Fibroblast of skin of right quadriceps (primary cell): ENCODE measurements around the gene SNX8.
A peak's percentile ranks its signal among the peaks of the same experiment; 100 is the strongest.
"Not testable (repeated sequence)": the region's sequence is repeated elsewhere in the genome, so short reads cannot be mapped to it uniquely, and the experiment has no call there.

Source experiments
- DNase-seq: peaks from one replicate; pipeline ENCODE4 v3.0.0-alpha.2; 2013

Gene SNX8

DNA sequence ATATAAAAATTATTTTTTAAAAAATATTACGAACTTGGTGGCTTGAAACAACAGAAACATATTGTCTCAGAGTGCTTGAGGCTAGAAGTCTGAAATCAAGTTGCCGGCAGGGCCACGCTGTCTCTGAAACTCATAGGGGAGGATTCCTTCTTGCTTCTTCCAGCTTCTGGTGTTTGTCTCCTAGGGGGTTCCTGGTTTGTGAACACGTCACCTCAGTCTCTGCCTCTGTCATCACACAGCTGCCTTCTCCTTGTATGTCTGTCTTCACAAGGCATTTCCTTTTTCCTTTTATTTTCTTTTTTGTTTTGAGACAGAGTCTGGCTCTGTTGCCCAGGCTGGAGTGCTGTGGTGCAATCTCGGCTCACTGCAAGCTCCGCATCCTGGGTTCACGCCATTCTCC lies 12.7 kb upstream of the SNX8 start:
- no peak for DNase-seq

DNA sequence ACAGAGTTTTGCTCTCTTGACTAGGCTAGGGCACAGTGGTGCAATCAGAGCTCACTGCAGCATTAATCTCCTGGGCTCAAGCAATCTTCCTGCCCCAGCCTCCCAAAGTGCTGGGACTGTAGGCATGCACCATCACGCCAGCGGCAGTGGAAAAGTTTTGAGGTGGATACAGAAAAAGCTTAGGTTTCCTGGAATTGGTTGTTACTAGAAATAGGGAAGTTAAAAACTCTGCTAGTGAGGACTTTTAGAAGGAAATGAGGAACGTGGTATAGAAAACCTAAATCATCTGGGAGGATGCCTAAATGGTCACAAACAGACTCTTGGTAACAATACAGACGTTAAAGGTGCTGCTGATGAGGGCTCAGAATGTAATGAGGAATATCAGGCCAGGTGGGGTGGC lies 10.9 kb upstream of the SNX8 start:
- no peak for DNase-seq

DNA sequence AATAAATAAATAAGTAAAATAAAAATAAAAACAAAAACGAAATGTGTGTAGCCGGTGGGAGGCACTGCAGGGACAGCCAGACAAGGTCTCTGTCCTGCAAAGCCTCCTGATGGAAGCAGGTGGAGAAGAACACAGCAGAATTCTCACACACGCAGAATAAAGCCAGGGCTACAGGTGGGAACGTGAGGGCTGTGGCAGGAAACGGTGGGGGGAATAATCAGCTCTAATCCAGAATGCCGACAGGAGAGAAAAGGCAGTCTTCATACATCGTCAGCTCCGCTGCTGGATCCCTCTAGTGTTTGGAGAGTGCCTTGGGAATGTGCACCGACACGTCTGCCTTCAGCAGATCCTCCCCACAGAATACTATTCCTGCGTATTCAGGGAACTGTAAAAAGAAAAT lies 6.8 kb upstream of the SNX8 start:
- DNase-seq = no peak

DNA sequence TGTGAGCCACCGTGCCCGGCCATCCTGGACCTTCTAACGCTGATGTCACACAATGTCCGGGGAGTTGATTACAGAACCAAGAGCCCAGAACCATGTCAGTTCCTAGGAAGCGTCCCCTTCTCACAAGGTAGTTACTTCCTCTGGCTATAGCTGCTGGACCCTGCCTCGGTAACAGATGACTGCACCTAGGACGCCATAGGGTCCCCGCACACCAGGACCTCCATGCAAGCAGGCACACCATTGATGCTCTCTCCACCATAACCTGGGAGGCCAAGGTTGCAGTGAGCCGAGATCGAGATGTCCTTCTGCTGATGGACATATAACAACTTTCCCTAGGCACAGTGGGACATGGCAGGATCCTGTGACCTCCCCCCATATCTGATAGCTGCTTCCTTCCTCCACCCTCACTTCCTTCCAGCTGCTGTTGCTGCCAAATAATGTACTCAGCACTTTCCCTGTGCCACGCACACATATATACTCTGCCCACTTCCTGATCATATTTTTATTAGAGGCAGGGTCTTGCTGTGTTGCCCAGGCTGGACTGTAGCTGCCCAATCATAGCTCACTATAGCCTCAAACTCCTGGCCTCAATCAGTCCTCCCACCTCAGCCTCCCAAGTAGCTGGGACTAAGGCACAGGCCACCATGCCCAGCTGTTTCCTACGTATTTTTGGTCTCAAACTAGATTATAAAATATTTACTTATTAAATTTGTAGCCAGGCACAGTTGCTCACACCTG lies 3.5 kb upstream of the SNX8 start:
- DNase-seq = no peak

DNA sequence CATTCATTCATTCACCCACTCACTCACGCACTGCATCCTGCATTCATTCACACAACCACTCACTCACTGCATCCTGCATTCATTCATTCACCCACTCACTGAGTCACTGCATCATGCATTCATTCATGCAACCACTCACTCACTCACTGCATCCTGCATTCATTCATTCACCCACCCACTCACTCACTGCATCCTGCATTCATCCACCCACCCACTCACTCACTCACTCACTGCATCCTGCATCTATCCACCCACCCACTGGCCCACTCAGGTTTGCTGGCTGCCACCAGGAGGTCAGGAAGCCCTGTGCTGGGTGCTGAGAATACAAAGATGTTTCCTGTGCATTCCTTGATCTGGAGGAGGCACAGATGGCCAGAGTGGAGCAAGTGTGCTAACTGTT lies 2.3 kb upstream of the SNX8 start:
- no peak for DNase-seq

DNA sequence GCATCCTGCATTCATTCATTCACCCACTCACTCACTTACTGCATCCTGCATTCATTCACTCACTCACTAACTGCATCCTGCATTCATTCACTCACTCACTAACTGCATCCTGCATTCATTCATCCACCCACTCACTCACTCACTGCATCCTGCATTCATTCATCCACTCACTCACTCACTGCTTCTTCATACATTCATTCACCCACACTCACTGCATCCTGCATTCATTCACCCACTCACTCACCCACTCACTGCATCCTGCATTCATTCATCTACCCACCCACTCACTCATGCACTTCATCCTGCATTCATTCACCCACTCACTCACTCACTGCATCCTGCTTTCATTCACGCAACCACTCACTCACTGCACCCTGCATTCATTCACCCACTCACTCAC lies 1.5 kb upstream of the SNX8 start:
- DNase-seq = no peak

DNA sequence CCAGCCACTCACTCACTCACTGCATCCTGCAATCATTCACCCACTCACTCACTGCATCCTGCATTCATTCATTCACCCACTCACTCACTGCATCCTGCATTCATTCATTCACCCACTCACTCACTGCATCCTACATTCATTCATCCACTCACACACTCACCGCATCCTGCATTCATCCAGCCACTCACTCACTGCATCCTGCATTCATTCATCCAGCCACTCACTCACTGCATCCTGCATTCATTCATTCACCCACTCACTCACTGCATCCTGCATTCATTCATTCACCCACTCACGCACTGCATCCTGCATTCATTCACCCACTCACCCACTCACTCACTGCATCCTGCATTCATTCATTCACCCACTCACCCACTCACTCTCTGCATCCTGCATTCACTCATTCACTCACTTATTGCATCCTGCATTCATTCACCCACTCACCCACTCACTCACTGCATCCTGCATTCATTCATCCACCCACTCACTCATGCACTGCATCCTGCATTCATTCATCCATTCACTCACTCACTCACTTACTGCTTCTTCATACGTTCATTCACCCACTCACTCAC lies 802 bp upstream of the SNX8 start:
- DNase-seq = not testable (repeated sequence)

DNA sequence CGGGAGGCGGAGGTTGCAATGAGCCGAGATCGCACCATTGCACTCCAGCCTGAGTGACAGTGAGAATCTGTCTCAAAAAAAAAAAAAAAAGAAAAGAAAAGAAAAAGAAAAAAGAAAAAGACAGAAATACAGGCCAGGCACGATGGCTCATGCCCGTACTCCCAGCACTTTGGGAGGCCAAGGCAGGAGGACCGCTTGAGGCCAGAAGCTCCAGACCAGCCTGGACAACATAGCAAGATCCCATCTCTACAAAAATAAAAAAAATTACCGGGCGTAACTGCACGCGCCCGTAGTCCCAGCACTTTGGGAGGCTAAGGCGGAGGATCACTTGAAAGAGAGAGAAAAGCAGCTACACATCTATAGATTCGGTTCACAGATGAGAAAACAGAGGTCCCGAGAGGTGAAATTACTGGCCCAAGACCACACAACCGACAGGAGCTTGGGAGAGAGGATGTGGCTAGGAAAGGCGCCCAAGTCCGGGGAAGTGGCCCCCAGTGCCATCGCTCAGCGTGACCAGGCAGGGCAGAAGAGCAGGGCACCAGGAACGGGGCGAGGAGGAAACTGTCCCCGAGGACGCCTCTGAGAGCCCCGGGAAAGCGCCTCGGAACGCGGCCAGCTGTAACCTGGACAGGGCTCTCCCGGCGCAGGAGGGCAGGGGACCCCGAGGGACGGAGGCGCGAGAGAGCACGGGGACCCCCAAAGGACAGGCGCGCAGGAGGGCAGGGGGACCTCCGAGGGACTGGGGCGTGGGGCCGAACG lies 612 bp downstream of the SNX8 start:
- DNase-seq = no peak

DNA sequence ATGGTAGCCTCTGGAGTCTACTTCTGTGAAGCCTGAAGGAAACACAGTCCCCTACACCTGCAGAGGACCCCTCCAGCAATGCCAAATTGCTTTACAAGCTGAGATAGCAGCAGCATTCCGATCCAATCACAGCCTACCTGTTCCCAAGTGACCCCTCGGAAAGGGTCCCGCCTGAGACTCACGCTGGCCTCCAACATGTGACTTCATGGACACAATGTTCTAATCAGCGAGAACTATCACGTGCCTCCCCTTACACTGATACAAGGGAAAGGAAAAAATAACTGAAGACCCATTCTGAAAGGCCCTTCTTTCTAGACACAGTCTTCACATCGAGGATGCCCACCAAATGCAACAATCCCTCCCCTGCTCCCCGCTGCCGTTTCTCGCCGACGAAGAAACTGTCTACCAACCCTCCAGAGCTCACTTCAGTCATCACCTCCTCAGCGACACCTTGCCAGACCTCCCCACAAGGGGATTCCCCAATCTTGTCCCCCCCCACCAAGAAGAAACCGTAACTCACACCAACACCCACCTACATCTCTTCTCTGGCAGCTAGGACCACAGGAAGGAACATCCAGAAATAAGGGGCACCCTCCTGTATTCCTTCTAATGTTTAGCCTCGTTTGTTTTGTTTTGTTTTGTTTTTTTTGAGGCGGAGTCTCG lies 1.8 kb downstream of the SNX8 start:
- no peak for DNase-seq

DNA sequence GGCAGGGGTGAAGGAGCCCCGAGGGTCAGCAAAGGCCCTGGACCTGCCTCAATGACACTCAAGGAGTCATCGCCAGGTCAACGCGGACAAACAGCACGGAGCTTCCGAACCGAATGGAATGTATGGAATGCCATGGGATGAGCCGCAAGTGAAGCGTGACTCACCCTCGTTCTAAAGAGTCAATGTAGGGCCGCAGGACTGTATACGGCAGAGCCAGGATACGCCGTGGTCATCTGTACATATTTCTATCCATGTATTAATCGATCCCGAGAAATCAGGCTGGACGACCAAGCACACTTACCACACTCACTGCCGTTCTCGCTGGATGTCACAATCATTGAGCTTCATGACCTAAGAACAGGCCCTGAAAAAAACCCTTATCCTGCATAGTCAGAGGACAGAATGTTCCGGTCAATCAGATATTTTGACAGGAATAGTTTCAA lies 4.3 kb downstream of the SNX8 start:
- DNase-seq = peak; percentile 75

DNA sequence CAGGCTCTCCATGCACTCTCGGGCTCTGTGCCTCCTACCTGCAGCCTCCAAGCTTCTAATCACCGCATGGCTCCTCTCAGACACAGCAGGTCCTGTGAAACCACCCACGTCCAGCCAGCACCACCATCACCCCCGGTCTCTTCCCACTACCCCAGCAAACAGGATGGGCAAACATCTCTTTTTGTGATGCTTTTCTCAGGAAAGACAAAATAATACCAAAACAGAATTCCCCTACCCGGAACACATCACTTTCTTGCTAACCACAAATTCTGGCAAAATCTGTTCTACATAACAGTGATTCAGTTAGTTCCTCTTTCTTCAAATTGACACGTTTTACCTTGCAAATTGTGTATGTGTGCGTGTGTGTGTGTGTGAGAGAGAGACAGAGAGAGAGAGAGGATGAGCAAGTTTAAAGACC lies 6.5 kb downstream of the SNX8 start:
- no peak for DNase-seq

DNA sequence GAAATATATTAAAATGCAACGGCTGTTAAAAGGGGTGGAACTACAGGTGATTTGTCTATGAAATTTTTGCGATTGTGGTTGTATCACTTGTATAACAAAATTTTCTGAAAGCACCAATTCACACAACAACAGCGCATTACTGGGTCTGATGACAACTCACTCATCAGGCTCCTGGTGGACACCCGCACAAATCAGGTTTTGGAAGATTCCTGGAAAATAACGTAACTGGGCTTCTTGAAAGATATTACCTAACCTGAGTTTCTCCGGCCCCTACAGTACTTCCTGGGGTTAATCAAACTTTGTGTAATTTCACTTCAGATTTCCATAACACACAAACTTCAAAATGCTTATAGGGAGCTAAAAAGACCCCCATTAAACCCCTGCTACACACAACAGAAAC lies 7.6 kb downstream of the SNX8 start:
- DNase-seq = no peak

DNA sequence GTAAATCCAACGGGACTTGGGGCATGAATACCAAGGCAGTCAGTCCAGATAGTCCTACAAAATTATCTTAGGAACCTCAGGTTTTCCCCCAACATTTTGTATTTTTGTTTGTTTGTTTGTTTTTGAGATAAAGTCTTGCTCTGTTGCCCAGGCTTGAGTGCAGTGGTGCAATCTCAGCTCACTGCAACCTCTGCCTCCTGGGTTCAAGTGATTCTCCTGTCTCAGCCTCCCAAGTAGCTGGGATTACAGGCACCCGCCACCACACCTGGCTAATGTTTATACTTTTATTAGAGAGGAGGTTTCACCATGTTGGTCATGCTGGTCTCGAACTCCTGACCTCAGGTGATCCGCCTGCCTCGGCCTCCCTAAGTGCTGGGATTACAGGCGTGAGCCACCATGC lies 9.0 kb downstream of the SNX8 start:
- not testable (repeated sequence) for DNase-seq

DNA sequence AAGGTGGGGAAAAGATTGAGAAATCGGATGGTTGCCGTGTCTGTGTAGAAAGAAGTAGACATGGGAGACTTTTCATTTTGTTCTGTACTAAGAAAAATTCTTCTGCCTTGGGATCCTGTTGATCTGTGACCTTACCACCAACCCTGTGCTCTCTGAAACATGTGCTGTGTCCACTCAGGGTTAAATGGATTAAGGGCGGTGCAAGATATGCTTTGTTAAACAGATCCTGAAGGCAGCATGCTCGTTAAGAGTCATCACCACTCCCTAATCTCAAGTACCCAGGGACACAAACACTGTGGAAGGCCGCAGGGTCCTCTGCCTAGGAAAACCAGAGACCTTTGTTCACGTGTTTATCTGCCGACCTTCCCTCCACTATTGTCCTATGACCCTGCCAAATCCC lies 10.7 kb downstream of the SNX8 start:
- DNase-seq = not testable (repeated sequence)

DNA sequence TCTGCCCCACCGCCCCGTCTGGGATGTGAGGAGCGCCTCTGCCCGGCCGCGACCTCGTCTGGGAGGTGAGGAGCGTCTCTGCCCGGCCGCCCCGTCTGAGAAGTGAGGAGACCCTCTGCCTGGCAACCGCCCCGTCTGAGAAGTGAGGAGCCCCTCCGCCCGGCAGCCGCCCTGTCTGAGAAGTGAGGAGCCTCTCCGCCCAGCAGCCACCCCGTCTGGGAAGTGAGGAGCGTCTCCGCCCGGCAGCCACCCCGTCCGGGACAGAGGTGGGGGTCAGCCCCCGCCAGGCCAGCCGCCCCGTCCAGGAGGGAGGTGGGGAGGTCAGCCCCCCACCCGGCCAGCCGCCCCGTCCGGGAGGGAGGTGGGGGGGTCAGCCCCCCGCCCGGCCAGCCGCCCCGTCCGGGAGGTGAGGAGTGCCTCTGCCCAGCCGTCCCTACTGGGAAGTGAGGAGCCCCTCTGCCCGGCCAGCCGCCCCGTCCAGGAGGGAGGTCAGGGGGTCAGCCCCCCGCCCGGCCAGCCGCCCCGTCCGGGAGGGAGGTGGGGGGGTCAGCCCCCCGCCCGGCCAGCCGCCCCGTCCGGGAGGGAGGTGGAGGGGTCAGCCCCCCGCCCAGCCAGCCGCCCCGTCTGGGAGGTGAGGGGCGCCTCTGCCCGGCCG lies 11.4 kb downstream of the SNX8 start:
- not testable (repeated sequence) for DNase-seq

DNA sequence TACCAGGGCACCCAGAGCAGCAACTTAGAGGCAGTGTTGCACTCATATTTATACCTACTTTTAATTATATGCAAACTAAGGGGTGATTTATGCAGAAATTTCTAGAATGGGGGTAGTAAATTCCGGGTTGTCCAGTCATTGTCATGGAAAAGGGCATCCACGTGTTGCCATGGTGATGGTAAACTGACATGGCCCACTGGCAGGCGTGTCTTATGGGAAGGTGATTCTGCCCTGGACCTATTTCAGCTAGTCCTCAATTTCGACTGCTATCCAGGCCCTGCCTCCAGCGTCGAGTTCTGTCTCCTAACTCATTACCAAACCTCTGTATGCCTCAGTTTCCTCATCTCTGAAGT lies 12.8 kb downstream of the SNX8 start:
- peak; percentile 33 for DNase-seq

DNA sequence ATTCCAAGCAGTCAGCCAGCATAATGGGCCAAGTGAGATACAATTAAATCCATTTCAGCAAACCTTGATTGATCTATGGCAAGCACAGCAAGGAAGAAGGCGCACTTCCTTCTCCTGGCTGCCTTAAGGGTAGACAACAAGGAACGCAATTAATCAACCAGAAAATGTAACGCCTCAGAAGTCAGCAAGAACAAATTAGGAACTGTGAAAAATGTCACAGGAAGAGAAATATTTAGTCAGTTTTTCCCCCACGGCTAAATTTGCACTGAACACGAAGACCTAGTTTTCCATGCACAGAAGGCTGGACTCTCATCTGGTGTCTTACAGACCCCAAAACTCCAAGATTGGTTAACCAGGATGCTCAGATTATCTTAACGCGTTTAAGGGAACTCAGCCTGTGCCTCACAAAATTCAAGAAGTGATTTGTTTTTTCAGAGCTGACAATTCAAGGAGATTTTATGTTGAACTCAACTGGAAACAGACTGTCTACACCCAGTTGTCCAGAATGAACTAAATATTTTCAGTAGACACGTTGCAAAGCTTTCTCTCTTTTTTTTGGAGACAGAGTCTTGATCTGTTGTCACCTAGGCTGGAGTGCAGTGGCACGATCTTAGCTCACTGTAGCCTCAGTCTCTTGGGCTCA lies 14.2 kb downstream of the SNX8 start:
- no peak for DNase-seq

DNA sequence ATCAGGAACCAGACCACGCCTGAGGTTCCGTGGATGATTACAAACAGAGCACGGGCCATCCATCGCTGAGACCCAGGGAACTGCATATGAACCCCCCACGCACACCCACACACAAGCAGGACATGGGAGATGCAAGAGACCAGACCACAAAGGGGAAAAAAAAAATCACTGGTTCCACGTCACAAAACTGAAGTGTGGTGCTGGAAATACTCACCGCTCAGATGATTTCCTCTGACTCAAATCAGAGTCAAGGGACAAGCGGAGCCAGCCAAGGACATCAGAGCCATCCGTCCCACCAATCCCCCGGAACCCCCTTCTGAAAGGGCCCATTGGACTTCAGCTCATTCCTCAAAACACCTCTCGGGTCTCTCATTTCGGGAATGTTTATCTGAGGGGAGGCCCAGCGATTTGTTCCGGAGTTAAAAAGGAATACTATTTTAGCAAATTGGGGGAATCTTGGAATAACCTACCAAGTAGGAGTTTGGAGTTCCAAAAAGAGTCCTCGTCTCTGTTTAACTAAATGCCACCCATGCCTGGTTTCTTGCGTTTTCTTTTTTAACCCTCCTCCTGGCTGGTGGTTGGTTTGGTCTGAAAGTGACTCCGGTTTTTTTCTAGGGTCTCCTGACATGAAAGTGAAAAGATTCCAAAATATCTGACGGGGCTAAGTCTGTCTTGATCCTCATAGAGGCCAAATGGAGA lies 15.0 kb downstream of the SNX8 start:
- DNase-seq = peak; percentile 75

DNA sequence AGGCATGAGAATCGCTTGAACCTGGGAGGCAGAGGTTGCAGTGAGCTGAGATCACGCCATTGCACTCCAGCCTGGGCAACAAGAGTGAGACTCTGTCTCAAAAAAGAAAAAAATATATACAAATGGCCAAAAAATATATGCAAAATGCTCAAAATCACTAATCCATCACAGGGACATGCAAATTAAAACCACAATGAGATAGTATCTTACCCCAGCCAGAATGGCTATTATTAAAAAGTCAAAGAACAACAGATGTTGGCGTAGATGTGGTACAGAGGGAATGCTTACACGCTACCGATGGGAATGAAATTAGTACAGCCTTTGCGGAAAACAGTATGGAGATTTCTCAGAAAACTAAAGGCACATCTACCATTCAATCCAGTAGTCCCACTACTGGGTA lies 17.4 kb downstream of the SNX8 start:
- DNase-seq = no peak

DNA sequence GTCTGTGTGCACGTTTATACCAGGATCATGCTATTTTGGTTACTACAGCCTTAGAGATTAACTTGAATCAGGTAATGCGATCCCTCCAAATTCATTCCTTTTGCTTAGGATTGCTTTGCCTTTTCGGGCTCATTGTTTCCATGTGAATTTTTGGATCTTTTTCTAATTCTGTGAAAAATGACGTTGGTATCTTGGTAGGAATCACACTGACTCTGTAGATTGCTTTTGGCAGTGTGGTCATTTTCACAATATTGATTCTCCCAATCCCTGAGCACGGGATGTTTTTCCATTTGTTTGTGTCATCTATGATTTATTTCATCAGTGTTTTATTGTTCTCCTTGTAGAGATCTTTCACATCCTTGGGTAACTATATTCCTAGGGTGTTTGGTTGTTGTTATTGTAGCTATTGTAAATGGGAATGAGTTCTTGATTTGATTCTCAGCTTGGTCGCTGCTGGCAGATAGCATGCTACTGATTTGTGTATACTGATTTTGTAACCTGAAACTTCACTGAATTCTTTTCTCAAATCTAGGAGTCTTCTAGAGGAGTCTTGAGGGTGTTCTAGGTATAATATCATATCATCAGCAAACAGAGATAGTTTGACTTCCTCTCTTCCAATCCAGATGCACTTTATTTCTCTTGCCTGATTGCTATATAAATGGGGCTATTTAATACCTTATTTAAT lies 18.2 kb downstream of the SNX8 start:
- no peak for DNase-seq

DNA sequence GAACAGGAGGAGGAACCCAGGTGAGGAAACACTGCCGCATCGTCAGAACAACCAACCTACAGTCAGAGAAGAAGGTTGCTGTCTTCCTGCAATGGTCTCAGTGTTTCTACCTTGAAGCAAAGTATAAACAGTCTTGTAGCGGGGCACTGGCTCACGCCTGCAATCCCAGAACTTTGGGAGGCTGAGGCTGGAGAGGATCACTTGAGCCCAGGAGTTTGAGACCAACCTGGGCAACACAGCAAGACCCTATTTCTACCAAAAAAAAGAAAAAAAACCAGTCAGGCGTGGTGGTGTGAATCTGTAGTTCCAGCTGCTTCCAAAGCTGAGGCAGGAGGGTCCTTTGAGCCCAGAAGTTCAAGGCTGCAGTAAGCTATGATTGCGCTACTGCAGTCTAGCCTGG lies 23.4 kb downstream of the SNX8 start:
- DNase-seq = no peak
